SK-N-SH (cell line): ENCODE results near the gene OSBPL6. TPM values are rescaled to one million over a fixed set of nuclear protein-coding genes. Genes with fewer than 3 reads are reported as not detected.

Experiments used
- CTCF ChIA-PET: fragments of 300-600, 350-600 bp; formaldehyde crosslinking; extraction: SDS; loops from one replicate; lab custom pipeline; 2021; lab: Yijun Ruan, JAX
- POLR2A ChIA-PET: fragments of 350-600 bp; sonication (Branson Sonifier 250); formaldehyde crosslinking; extraction: SDS; loops from one replicate; lab custom pipeline; 2020; ENCODE audit warnings: antibody characterized with exemption, inconsistent platforms; lab: Yijun Ruan, JAX
- DNase-seq: peaks from one replicate; pipeline ENCODE4 v3.0.0; 2012
- H2AFZ ChIP-seq: fragments of 200-600 bp; sonication (generic); 2 replicates; pipeline ENCODE4 v1.8.1; 2016; ENCODE audit warnings: antibody characterized with exemption, mild to moderate bottlenecking, low read depth
- H3F3A ChIP-seq: fragments of 200-600 bp; sonication (generic); replicated peaks from 2 replicates; pipeline ENCODE3; 2016; ENCODE audit warnings: antibody characterized with exemption, mild to moderate bottlenecking; ENCODE audit not compliant: insufficient read depth
- H3K27ac ChIP-seq, 2 experiments: fragments of 200-500 bp in 1 of 2; fragments of 200-600 bp in 1 of 2; sonication (Bioruptor generic) in 1 of 2; sonication (generic), shearing (Covaris generic) in 1 of 2; 2 replicates each; pipeline versions ENCODE4 v1.5.1 to v1.6.1; 2014 to 2016; ENCODE audit warnings: low read depth in 2 of 2, inconsistent platforms in 1 of 2, low read length in 1 of 2, mild to moderate bottlenecking in 1 of 2, mixed read lengths in 1 of 2
- H3K27me3 ChIP-seq: fragments of 200-600 bp; sonication (generic), shearing (Covaris generic); 2 replicates; pipeline ENCODE4 v1.6.1; 2016; ENCODE audit warnings: mixed run types; ENCODE audit not compliant: insufficient read depth
- H3K36me3 ChIP-seq, 2 experiments: fragments of 200-500 bp in 1 of 2; fragments of 200-600 bp in 1 of 2; sonication (Bioruptor generic) in 1 of 2; sonication (generic) in 1 of 2; replicated peaks in 1 of 2; 2 replicates each; pipeline versions ENCODE3 to v1.5.1; 2014 to 2016; ENCODE audit warnings: low read length in 1 of 2, mild to moderate bottlenecking in 1 of 2; ENCODE audit not compliant: insufficient read depth in 2 of 2, control insufficient read depth in 1 of 2
- H3K4me1 ChIP-seq, 2 experiments: fragments of 200-500 bp in 1 of 2; fragments of 200-600 bp in 1 of 2; sonication (Bioruptor generic) in 1 of 2; sonication (generic), shearing (Covaris generic) in 1 of 2; 2 replicates each; pipeline versions ENCODE4 v1.5.1 to v1.6.1; 2014 to 2016; ENCODE audit warnings: low read depth in 1 of 2, low read length in 1 of 2, mixed run types in 1 of 2; ENCODE audit not compliant: insufficient read depth in 2 of 2, control insufficient read depth in 1 of 2
- H3K4me2 ChIP-seq: fragments of 200-600 bp; sonication (generic), shearing (Covaris generic); 2 replicates; pipeline ENCODE4 v1.6.1; 2017; ENCODE audit warnings: mixed run types
- H3K4me3 ChIP-seq, 2 experiments: fragments of 200-500 bp in 1 of 2; fragments of 200-600 bp in 1 of 2; sonication (Bioruptor generic) in 1 of 2; sonication (generic), shearing (Covaris generic) in 1 of 2; 2 replicates each; pipeline versions ENCODE4 v1.5.1 to v1.8.1; 2014 to 2016; ENCODE audit warnings: low read depth in 2 of 2, inconsistent platforms in 1 of 2, low read length in 1 of 2, mild to moderate bottlenecking in 1 of 2, mixed read lengths in 1 of 2, moderate library complexity in 1 of 2
- H3K79me2 ChIP-seq: fragments of 200-600 bp; sonication (generic); 2 replicates; pipeline ENCODE4 v1.8.1; 2017; ENCODE audit warnings: mild to moderate bottlenecking; ENCODE audit not compliant: insufficient read depth
- H3K9ac ChIP-seq: fragments of 200-600 bp; sonication (generic); 2 replicates; pipeline ENCODE4 v1.6.1; 2017; ENCODE audit warnings: mixed run types
- H3K9me2 ChIP-seq: fragments of 200-600 bp; sonication (generic); 2 replicates; pipeline ENCODE4 v1.6.1; 2017; ENCODE audit warnings: mixed run types
- H3K9me3 ChIP-seq: fragments of 200-600 bp; sonication (generic); 2 replicates; pipeline ENCODE4 v1.6.1; 2017; ENCODE audit warnings: mixed run types, mild to moderate bottlenecking, moderate library complexity
- H4K20me1 ChIP-seq: fragments of 200-600 bp; sonication (generic); 2 replicates; pipeline ENCODE4 v1.6.1; 2017; ENCODE audit warnings: mild to moderate bottlenecking, mixed run types; ENCODE audit not compliant: insufficient read depth
- EZH2phosphoT487 ChIP-seq: fragments of 200-600 bp; sonication (generic); IDR thresholded peaks from 2 replicates; pipeline ENCODE4 v1.6.1; 2017; ENCODE audit warnings: low read depth, mixed run types, mild to moderate bottlenecking, antibody characterized with exemption, moderate library complexity, borderline replicate concordance
- FOSL2 ChIP-seq: IDR thresholded peaks from 2 replicates; pipeline ENCODE4 v1.4.0; 2012; ENCODE audit warnings: low read depth, mild to moderate bottlenecking, moderate library complexity, borderline replicate concordance
- FOXJ3 ChIP-seq: sonication (generic); formaldehyde crosslinking; IDR thresholded peaks from 2 replicates; pipeline ENCODE4 v1.5.1; 2020; ENCODE audit warnings: mild to moderate bottlenecking, missing genetic modification reagents
- FOXM1 ChIP-seq: IDR thresholded peaks from 2 replicates; pipeline ENCODE4 v1.4.0; 2012; ENCODE audit warnings: low read depth, mild to moderate bottlenecking
- GATA2 ChIP-seq: sonication (generic); formaldehyde crosslinking; IDR thresholded peaks from 2 replicates; pipeline ENCODE4 v1.5.0; 2020; ENCODE audit warnings: mild to moderate bottlenecking, missing genetic modification reagents
- JUND ChIP-seq: IDR thresholded peaks from 2 replicates; pipeline ENCODE4 v1.4.0; 2012
- MEF2A ChIP-seq: IDR thresholded peaks from 2 replicates; pipeline ENCODE4 v1.4.0; 2012; ENCODE audit warnings: low read depth, borderline replicate concordance
- MXI1 ChIP-seq: IDR thresholded peaks from 2 replicates; pipeline ENCODE4 v1.6.1; 2012; ENCODE audit warnings: mild to moderate bottlenecking, low read depth, low read length, improper control_type of control experiment
- POLR2AphosphoS5 ChIP-seq: IDR thresholded peaks from 2 replicates; pipeline ENCODE4 v1.6.1; 2012; ENCODE audit warnings: low read depth, low read length
- RAD21 ChIP-seq: IDR thresholded peaks from 2 replicates; pipeline ENCODE4 v1.6.1; 2012; ENCODE audit warnings: mild to moderate bottlenecking, low read length
- SIN3A ChIP-seq: IDR thresholded peaks from 2 replicates; pipeline ENCODE4 v1.6.1; 2012; ENCODE audit warnings: low read depth, mild to moderate bottlenecking, low read length, moderate library complexity, borderline replicate concordance
- SMC3 ChIP-seq: IDR thresholded peaks from 2 replicates; pipeline ENCODE4 v1.6.1; 2012; ENCODE audit warnings: low read depth, low read length, improper control_type of control experiment
- TAF1 ChIP-seq: IDR thresholded peaks from 2 replicates; pipeline ENCODE4 v1.6.1; 2012; ENCODE audit warnings: low read depth, mild to moderate bottlenecking, low read length, moderate library complexity, borderline replicate concordance
- TCF12 ChIP-seq: IDR thresholded peaks from 2 replicates; pipeline ENCODE4 v1.4.0; 2012
- YY1 ChIP-seq: IDR thresholded peaks from 2 replicates; pipeline ENCODE4 v1.4.0; 2012; ENCODE audit warnings: low read depth, mild to moderate bottlenecking
- WGBS: methylation state at CpG from one replicate; pipeline ENCODE4 v1.1.6; 2017; ENCODE audit warnings: low lambda C conversion rate; 5-methylcytosine and 5-hydroxymethylcytosine counted together
- polyA plus RNA-seq, 3 experiments: library from polyadenylated mRNA; depleted of rRNA; stranded (reverse); fragments of >200 nt; gene quantifications; 2 replicates each; pipeline ENCODE4 v1.2.3, GENCODE V29; 2012
- TF ChIP-seq, protein P1 (sequence below): IDR thresholded peaks from 2 replicates; pipeline ENCODE4 v1.4.0; 2012; ENCODE audit warnings: low read depth
- TF ChIP-seq, protein P2 (sequence below): fragments of 200-600 bp; sonication (generic); IDR thresholded peaks from 2 replicates; pipeline ENCODE4 v1.6.1; 2017; ENCODE audit warnings: antibody characterized with exemption, mild to moderate bottlenecking, moderate library complexity
- TF ChIP-seq, protein P3 (sequence below): fragments of 150-350 bp; IDR thresholded peaks from 2 replicates; pipeline ENCODE4 v1.6.1; 2016; ENCODE audit warnings: mild to moderate bottlenecking, low read depth, low read length
- TF ChIP-seq, protein P4 (sequence below): IDR thresholded peaks from 2 replicates; pipeline ENCODE4 v1.4.0; 2012; ENCODE audit warnings: low read depth, borderline replicate concordance

OSBPL6 gene
- polyA plus RNA-seq, 1 of the 3 experiments (the other 2 are of a cell fraction), result 2.7 TPM

GRCh38 chr2:178284613-178285286 is 90.4 kb downstream of the OSBPL6 start:
- no peaks in the 10 kb centered on the region for H3K9me3 ChIP-seq
- H3K36me3 ChIP-seq, result no peaks in the 10 kb centered on the region
- 97% methylated on average over 4 of the region's 4 CpGs for WGBS
- H3K9me2 ChIP-seq, result no peaks in the 10 kb centered on the region
- no peak overlapping the region for H3K27ac ChIP-seq
- TF ChIP-seq MXI1, result no peak
- TF ChIP-seq, protein P1, sequence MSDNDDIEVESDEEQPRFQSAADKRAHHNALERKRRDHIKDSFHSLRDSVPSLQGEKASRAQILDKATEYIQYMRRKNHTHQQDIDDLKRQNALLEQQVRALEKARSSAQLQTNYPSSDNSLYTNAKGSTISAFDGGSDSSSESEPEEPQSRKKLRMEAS, result no peak
- no peak for TF ChIP-seq JUND
- no peak for TF ChIP-seq MEF2A
- TF ChIP-seq FOXM1, result no peak
- TF ChIP-seq, protein P2, sequence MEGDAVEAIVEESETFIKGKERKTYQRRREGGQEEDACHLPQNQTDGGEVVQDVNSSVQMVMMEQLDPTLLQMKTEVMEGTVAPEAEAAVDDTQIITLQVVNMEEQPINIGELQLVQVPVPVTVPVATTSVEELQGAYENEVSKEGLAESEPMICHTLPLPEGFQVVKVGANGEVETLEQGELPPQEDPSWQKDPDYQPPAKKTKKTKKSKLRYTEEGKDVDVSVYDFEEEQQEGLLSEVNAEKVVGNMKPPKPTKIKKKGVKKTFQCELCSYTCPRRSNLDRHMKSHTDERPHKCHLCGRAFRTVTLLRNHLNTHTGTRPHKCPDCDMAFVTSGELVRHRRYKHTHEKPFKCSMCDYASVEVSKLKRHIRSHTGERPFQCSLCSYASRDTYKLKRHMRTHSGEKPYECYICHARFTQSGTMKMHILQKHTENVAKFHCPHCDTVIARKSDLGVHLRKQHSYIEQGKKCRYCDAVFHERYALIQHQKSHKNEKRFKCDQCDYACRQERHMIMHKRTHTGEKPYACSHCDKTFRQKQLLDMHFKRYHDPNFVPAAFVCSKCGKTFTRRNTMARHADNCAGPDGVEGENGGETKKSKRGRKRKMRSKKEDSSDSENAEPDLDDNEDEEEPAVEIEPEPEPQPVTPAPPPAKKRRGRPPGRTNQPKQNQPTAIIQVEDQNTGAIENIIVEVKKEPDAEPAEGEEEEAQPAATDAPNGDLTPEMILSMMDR, result no peak
- TF ChIP-seq, protein P3, sequence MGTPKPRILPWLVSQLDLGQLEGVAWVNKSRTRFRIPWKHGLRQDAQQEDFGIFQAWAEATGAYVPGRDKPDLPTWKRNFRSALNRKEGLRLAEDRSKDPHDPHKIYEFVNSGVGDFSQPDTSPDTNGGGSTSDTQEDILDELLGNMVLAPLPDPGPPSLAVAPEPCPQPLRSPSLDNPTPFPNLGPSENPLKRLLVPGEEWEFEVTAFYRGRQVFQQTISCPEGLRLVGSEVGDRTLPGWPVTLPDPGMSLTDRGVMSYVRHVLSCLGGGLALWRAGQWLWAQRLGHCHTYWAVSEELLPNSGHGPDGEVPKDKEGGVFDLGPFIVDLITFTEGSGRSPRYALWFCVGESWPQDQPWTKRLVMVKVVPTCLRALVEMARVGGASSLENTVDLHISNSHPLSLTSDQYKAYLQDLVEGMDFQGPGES, result no peak
- no peak for TF ChIP-seq RAD21
- no peak for TF ChIP-seq POLR2AphosphoS5
- no peak for TF ChIP-seq TCF12
- no peak for TF ChIP-seq GATA2 (CRISPR knock-in tag)
- no peak for TF ChIP-seq FOSL2
- no peak for TF ChIP-seq FOXJ3
- TF ChIP-seq YY1, result no peak
- TF ChIP-seq, protein P4, sequence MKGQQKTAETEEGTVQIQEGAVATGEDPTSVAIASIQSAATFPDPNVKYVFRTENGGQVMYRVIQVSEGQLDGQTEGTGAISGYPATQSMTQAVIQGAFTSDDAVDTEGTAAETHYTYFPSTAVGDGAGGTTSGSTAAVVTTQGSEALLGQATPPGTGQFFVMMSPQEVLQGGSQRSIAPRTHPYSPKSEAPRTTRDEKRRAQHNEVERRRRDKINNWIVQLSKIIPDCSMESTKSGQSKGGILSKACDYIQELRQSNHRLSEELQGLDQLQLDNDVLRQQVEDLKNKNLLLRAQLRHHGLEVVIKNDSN, result no peak
- no peak for TF ChIP-seq EZH2phosphoT487
- TF ChIP-seq TAF1, result no peak
- TF ChIP-seq SIN3A, result no peak
- TF ChIP-seq SMC3, result no peak
- DNase-seq, result no peak
- H3K27me3 ChIP-seq, result no peaks in the 10 kb centered on the region
- H3K4me1 ChIP-seq, result peaks cover 0 to 2% of the 10 kb centered on the region in 2 experiments; a peak in 1 of 4 replicates
- no peak overlapping the region for H2AFZ ChIP-seq
- H3K4me2 ChIP-seq, result no peak overlapping the region
- ChIA-PET POLR2A (no interaction called here), CTCF (interaction anchor here (0.9 kb wide), 1 partner anchor 173 kb away, joined by 4 read pairs; the partner anchor contains the start of gene RBM45)
- no peak overlapping the region for H3K4me3 ChIP-seq
- H3K79me2 ChIP-seq, result no peaks in the 10 kb centered on the region; the same call in 1 of the 2 replicates
- no peaks in the 10 kb centered on the region for H4K20me1 ChIP-seq
- peaks cover 5% of the 10 kb centered on the region for H3F3A ChIP-seq
- no peak overlapping the region for H3K9ac ChIP-seq
